ENCODE data around the gene SPAG16. TPM values are rescaled to one million over a fixed set of nuclear protein-coding genes. Genes with fewer than 3 reads are reported as not detected.

Gene SPAG16
- total RNA-seq, 2 experiments from 2014 or later, result 2.8 to 3.2 TPM

DNA sequence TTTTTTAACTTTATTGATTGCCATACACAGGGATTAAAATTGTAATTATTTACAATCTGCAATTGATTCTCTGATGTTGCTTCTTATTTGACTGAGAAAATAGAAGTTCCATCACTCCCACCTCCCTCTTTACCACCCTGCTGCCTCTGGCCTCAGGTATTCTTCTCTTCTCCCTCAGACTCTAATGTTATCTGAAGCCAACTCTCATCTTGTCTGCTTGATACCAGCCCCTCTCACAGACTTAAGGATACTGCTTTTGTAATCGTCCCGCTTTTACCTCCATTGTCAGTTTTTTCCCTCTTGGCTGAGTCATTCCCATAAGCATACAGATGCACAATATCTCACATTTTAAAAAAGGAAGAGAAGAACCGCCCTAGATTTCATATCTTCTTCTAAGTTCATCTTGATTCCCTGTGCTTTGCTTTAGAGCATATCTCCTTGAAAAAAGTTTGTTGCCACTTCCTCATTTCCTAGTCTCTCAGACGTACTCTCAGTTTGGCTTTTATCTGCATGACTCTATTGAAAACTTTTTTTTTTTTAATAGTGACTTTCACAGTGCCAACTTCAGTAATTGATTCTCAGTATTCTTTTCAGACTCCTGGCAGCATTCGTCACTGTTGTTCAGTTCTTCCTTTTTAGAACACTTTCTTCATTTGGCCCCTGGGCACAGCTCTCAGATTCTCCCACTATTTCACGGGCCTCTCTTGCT lies 31.1 kb downstream of the SPAG16 start:
- no peak overlapping the region for H3K27ac Mint-ChIP-seq

DNA sequence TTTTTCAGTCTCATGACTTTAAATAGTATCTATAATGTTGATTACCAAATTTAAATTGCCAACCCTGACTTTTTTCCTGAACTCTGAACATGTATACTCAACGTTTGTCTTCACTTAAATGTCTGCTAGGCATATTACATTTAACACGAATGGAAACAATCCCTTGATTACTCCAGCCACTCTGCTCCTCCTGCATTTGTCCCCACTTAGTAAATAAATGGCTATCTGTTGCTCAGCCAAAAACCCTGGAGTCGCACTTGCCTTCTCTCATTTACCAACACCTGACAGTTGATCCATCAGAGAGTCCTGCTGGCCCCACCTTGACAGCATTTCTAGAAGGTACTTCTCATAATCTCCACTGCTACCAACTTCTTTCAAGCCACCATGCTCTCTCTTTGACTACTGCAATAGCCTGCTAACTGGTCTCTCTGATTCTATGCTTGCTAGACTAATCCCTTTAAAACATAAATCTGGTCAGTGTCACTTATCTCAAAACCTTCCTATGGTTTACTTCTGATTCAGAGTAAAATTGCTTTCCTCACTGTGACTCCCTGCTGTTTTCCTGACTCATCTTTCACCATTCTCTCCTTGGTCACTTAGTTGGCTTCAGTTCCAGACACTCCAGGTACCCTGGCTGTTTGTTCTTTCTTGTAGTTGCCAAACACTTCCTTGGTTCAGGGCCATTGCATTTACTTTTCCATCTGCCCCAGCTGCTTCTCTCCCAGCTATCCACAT lies 31.9 kb downstream of the SPAG16 start:
- H3K36me3 ChIP-seq (ENCODE audit: insufficient read depth, low read length), result peaks cover 9% of the 10 kb centered on the region
- H3K36me3 Mint-ChIP-seq (ENCODE audit: low read depth), result peaks cover 72% of the 10 kb centered on the region
- no peaks in the 10 kb centered on the region for H3K27me3 Mint-ChIP-seq
- no peaks in the 10 kb centered on the region for H3K9me3 ChIP-seq (ENCODE audit: control insufficient read depth in 1 of 2, insufficient read depth in 1 of 2, low read length in 2 of 2)
- H3K4me3 ChIP-seq (ENCODE audit: low read length), result no peak overlapping the region
- no peak overlapping the region for H3K4me3 Mint-ChIP-seq
- H3K4me1 Mint-ChIP-seq (ENCODE audit: low read depth), result no peaks in the 10 kb centered on the region
- H3K9me3 Mint-ChIP-seq, result no peaks in the 10 kb centered on the region
- ChIA-PET POLR2A (no interaction called here), CTCF (no interaction called here)
- no peaks in the 10 kb centered on the region for H3K4me1 ChIP-seq (ENCODE audit: insufficient read depth, low read length)
- no peaks in the 10 kb centered on the region for H3K27me3 ChIP-seq (ENCODE audit: control insufficient read depth in 1 of 2, insufficient read depth in 2 of 2, low read length in 2 of 2)
- no peak overlapping the region for H3K27ac Mint-ChIP-seq
- no peak for DNase-seq
- intact Hi-C loops (cut with DNase I, micrococcal nuclease), result no loop called here
- H3K27ac ChIP-seq (ENCODE audit: low read depth in 1 of 2, low read length in 2 of 2), result no peak overlapping the region
- ATAC-seq (ENCODE audit: poor library complexity), result no peak
- TF ChIP-seq CTCF (IDR thresholded peaks at IDR 0.05), result no peak

More for the DNA sequence above, 31.1 kb downstream of the SPAG16 start:
- Mint-ChIP-seq H3K27me3 (no peaks in the 10 kb centered on the region), H3K4me1 (ENCODE audit: low read depth) (no peaks in the 10 kb centered on the region), H3K9me3 (no peaks in the 10 kb centered on the region), H3K36me3 (ENCODE audit: low read depth) (peaks cover 67% of the 10 kb centered on the region), H3K4me3 (no peak overlapping the region)
- ATAC-seq (ENCODE audit: poor library complexity) (no peak), DNase-seq (no peak)
- ChIA-PET CTCF (no interaction called here), POLR2A (no interaction called here)
- H3K9me3 ChIP-seq (ENCODE audit: control insufficient read depth in 1 of 2, insufficient read depth in 1 of 2, low read length in 2 of 2), result no peaks in the 10 kb centered on the region
- H3K27me3 ChIP-seq (ENCODE audit: control insufficient read depth in 1 of 2, insufficient read depth in 2 of 2, low read length in 2 of 2), result no peaks in the 10 kb centered on the region
- no peak overlapping the region for H3K27ac ChIP-seq (ENCODE audit: low read depth in 1 of 2, low read length in 2 of 2)
- TF ChIP-seq CTCF (IDR thresholded peaks at IDR 0.05), result no peak
- intact Hi-C loops (cut with DNase I, micrococcal nuclease), result no loop called here
- H3K4me3 ChIP-seq (ENCODE audit: low read length), result no peak overlapping the region
- no peaks in the 10 kb centered on the region for H3K4me1 ChIP-seq (ENCODE audit: insufficient read depth, low read length)
- H3K36me3 ChIP-seq (ENCODE audit: insufficient read depth, low read length), result peaks cover 9% of the 10 kb centered on the region

DNA sequence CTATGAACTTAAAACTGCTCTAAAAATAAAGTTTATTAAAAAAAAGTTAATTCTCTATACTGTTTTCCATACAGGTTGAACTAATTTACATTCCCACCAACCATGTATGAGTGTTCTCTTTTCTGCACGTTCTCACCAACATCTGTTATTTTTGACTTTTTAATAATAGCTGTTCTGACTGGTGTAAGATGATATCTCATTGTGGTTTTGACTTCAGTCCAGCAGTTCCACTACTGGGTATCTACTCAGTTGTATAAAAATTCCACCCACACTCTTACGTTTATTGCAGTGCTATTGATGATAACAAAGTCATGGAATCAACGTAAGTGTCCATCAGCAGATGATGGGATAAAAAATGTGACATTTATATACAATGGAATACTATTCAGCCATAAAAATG lies 33.7 kb downstream of the SPAG16 start:
- ATAC-seq (ENCODE audit: poor library complexity) (no peak), DNase-seq (no peak)
- CTCF ChIA-PET, result no interaction called here
- Mint-ChIP-seq H3K27me3 (no peaks in the 10 kb centered on the region), H3K4me3 (no peak overlapping the region), H3K4me1 (ENCODE audit: low read depth) (no peaks in the 10 kb centered on the region), H3K36me3 (ENCODE audit: low read depth) (peaks cover 68% of the 10 kb centered on the region), H3K9me3 (peaks cover 4% of the 10 kb centered on the region), H3K27ac (no peak overlapping the region)
- Histone ChIP-seq H3K9me3 (ENCODE audit: control insufficient read depth in 1 of 2, insufficient read depth in 1 of 2, low read length in 2 of 2) (no peaks in the 10 kb centered on the region), H3K27ac (ENCODE audit: low read depth in 1 of 2, low read length in 2 of 2) (no peak overlapping the region), H3K27me3 (ENCODE audit: control insufficient read depth in 1 of 2, insufficient read depth in 2 of 2, low read length in 2 of 2) (no peaks in the 10 kb centered on the region), H3K4me3 (ENCODE audit: low read length) (no peak overlapping the region), H3K36me3 (ENCODE audit: insufficient read depth, low read length) (peaks cover 9% of the 10 kb centered on the region), H3K4me1 (ENCODE audit: insufficient read depth, low read length) (no peaks in the 10 kb centered on the region)
- POLR2A ChIA-PET, result no interaction called here
- no peak for TF ChIP-seq CTCF (IDR thresholded peaks at IDR 0.05)
- intact Hi-C loops (cut with DNase I, micrococcal nuclease), result no loop called here
